ENCODE results near the gene HOXC6. TPM values are rescaled to one million over a fixed set of nuclear protein-coding genes. Genes with fewer than 3 reads are reported as not detected.

Gene HOXC6
- total and polyA plus RNA-seq, 2 of the 13 experiments (the other 11 are each of a cell fraction or from before 2014, with no cell fraction given): not detected

GRCh38 chr12:53998110-53998899 lies 29.9 kb upstream of the HOXC6 start (continued):
- no peak for TF ChIP-seq ZNF570 (CRISPR knock-in tag; IDR thresholded peaks at IDR 0.05; ENCODE audit: borderline replicate concordance)
- no peak for TF ChIP-seq CEBPB (IDR thresholded peaks at IDR 0.05; ENCODE audit: borderline replicate concordance, low read depth, low read length)
- TF ChIP-seq ZNF788 (CRISPR knock-in tag; IDR thresholded peaks at IDR 0.05; ENCODE audit: borderline replicate concordance): no peak
- no peak for TF ChIP-seq MXD4 (CRISPR knock-in tag; IDR thresholded peaks at IDR 0.05)
- no peak for TF ChIP-seq KAT7 (CRISPR knock-in tag; IDR thresholded peaks at IDR 0.05; ENCODE audit: borderline replicate concordance)
- TF ChIP-seq FOXP4 (CRISPR knock-in tag; IDR thresholded peaks at IDR 0.05): no peak
- no peak for TF ChIP-seq SP4 (CRISPR knock-in tag; IDR thresholded peaks at IDR 0.05)
- no peak for TF ChIP-seq TAF1 (CRISPR knock-in tag; IDR thresholded peaks at IDR 0.05)

GRCh38 chr12:53998900-53999236 lies 29.4 kb upstream of the HOXC6 start:
- DNase-seq (ENCODE audit: low spot score) (no peak), FAIRE-seq (no peak), ATAC-seq (no peak)
- Histone ChIP-seq H3K4me3 (replicated peaks in 1 of 3; ENCODE audit: insufficient read depth in 1 of 3, low read depth in 2 of 3, low read length in 3 of 3) (no peak overlapping the region), H3K4me2 (ENCODE audit: low read depth, low read length) (no peak overlapping the region), H2AFZ (ENCODE audit: low read length) (no peak overlapping the region), H4K20me1 (ENCODE audit: insufficient read depth, low read length) (no peaks in the 10 kb centered on the region), H3K79me2 (ENCODE audit: insufficient read depth, low read length) (no peaks in the 10 kb centered on the region), H3K4me1 (ENCODE audit: insufficient read depth, low read length) (peaks cover 35% of the 10 kb centered on the region), H3K27ac (ENCODE audit: extremely low read length, insufficient read depth, low read length) (no peak overlapping the region), H3K9me3 (ENCODE audit: low read length) (no peaks in the 10 kb centered on the region), H3K9ac (ENCODE audit: insufficient read depth, low read depth, low read length) (no peak overlapping the region), H3K36me3 (replicated peaks in 1 of 2; ENCODE audit: control insufficient read depth in 1 of 2, insufficient read depth in 2 of 2, low read length in 2 of 2) (no peaks in the 10 kb centered on the region), H3K27me3 (ENCODE audit: control insufficient read depth in 1 of 2, insufficient read depth in 2 of 2, low read length in 2 of 2) (peaks cover 7 to 65% of the 10 kb centered on the region in 2 experiments)
- in situ Hi-C loops (cut with HindIII; ENCODE audit: extremely low pct_ligation_motif_present, low pct_unique_long_range_greater_than_20kb): loop anchor here (10.0 kb wide), 1 partner anchor 376 kb away; no protein-coding TSS in a partner anchor
- TF ChIP-seq ARID2 (CRISPR knock-in tag; IDR thresholded peaks at IDR 0.05; ENCODE audit: borderline replicate concordance): no peak
- TF ChIP-seq ZNF382 (CRISPR knock-in tag; IDR thresholded peaks at IDR 0.05; ENCODE audit: borderline replicate concordance): no peak
- intact Hi-C loops (cut with micrococcal nuclease; ENCODE audit: unreplicated experiment): no loop called here
- POLR2A ChIA-PET: no interaction called here
- WGBS (ENCODE audit: low lambda C conversion rate): 72% methylated on average over 13 of the region's 13 CpGs
- CTCF ChIA-PET (ENCODE audit: low intra/inter-chr PET ratio, low total read pairs): no interaction called here
- BruUV-seq (replicated peaks): no TSS peak

Measured in HepG2 (cell line).